ENCODE measurements around the gene IL17RB.

IL17RB gene

GRCh38 chr3:53846134-53846850, at the start of gene IL17RB, which contains the start of gene CHDH:
Gene IL17RB (plus strand): TSS chr3:53846568. CDS start chr3:53846589, 21 bp downstream.
Gene CHDH (minus strand): TSS chr3:53846419. CDS start chr3:53824008, 22,411 bp downstream.
- intact Hi-C loops (cut with DNase I), result no loop called here
- peak; percentile 32 to 92 (median 81) for DNase-seq

GRCh38 chr3:53798144-53798543, 48.2 kb upstream of the IL17RB start:
- no peak for DNase-seq
- intact Hi-C loops (cut with DNase I), result no loop called here

- no peak for DNase-seq
- intact Hi-C loops (cut with DNase I), result no loop called here
Observed at GRCh38 chr3:53799338-53799865, 47.0 kb upstream of the IL17RB start.

DNA sequence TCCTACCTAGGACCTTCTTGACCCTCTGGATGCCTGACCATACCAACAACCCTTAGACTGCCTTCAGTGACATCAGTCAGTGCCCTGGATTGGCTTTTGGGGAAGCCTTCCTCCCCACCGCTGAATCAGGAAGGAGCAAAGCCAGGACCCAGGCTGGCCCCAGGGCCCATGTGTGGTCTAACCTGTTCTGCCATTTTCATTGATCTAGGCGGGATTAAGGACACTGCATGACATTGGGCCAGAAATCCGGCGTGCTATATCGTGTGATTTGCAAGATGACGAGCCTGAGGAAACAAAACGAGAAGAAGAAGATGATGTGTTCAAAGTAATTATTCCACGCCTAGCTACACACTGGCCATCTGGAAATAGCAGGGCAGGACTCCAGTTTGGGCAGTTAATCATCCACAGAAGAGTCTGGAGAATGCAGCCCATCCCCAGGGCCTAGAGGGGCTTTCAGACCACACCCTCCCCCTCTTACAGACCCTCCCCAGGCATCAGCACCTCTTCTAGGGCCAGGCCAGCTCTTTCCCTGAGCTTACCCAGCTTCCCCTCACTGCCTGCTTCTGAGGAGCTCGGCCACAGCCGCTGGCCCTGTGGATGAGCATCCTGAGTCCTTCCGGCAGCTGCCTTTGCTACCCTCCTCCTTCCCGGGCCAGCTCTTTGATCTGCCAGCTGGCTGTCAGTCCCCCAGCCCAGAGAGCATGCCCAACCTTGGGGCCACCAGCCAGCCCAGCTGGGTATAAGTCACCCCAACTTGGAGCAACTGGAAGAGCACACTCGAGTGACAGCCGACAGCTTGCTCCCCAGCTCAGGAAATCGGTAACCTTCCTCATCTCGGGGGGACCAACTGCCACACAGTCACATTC, 46.1 kb upstream of the IL17RB start:
- peak in 1 of 42 donors; percentile 17 for DNase-seq
- intact Hi-C loops (cut with DNase I), result no loop called here

GRCh38 chr3:53801319-53801718, 45.0 kb upstream of the IL17RB start:
- DNase-seq, result peak in 2 of 42 donors; percentile 1 to 25
- intact Hi-C loops (cut with DNase I), result no loop called here

DNA sequence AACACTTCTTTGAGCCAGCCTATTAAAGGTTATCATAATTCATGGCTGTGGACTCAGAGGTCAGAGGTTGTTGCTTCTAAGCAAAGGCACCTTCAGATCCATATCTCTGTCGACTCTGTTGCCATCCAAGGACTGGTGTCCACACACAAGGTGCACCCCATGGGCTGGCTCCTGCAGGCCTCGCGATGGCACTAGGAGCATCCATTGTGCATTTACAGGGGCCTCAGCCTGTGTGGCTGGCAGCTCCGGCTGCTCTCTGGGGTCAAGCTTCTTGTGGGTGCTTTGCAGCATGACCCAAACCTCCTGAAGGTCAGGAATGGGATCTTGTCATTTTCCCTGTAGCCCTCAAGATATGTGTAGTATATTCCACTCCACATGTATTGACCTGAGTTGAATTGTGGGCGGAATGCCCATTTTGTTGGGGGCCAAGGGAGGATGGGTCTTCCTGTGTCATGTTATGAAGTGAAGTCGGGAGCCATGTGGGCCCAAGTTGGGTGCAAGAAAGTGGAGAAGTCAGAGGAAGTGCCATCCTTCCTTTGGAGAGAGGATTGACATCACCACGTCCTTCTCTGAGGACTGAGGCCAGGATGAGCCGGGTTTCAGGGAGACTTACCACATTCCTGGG, 44.0 kb upstream of the IL17RB start:
- intact Hi-C loops (cut with DNase I), result no loop called here
- DNase-seq, result peak in 3 of 42 donors; percentile 3 to 34 (median 18)

GRCh38 chr3:53803124-53803815, 43.1 kb upstream of the IL17RB start:
- peak in 2 of 42 donors; percentile 14 to 22 for DNase-seq
- intact Hi-C loops (cut with DNase I), result no loop called here

DNA sequence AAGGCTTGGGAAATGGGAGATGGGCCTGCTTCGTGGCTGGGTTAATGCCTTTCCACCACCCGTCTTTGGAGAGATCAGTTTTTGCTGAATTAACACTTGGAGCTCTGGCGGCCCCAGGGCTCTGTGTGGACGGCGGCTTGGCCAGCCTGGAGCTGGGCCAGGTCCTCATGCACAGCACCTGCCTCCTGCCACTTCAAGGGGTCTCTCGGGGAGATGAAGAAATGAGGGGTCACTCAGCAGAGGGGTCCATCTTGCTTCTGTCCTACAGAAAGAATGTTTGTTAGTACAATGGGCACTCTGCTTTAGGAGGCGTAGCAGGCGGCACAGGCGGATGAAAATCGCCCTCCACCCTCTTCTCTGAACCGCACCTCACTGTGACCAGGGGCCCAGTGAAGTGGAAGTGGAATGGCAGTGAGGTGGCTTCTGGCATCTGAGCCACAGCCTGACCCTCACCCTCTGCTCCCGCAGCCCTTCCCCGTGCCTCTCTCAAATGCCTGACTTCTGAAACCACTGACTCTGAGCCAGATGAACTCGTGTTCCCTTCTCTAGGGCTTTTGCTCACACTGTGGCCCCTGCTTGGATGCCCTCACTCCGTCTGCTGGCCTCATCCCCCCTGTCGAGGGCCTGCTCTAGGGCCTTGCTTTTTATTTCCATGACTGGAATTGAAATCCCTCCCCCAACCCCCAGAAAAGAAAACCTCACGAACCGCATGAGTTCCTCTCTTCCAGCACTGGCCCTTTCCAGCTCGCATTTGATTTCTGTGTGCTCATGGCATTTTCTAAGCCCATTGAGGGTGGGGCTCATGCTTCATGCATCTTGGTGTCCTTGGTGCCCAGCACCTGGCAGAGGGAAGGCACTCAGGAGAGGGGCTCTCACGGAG, 42.3 kb upstream of the IL17RB start:
- intact Hi-C loops (cut with DNase I), result no loop called here
- DNase-seq, result peak in 3 of 42 donors; percentile 2 to 26 (median 15)

DNA sequence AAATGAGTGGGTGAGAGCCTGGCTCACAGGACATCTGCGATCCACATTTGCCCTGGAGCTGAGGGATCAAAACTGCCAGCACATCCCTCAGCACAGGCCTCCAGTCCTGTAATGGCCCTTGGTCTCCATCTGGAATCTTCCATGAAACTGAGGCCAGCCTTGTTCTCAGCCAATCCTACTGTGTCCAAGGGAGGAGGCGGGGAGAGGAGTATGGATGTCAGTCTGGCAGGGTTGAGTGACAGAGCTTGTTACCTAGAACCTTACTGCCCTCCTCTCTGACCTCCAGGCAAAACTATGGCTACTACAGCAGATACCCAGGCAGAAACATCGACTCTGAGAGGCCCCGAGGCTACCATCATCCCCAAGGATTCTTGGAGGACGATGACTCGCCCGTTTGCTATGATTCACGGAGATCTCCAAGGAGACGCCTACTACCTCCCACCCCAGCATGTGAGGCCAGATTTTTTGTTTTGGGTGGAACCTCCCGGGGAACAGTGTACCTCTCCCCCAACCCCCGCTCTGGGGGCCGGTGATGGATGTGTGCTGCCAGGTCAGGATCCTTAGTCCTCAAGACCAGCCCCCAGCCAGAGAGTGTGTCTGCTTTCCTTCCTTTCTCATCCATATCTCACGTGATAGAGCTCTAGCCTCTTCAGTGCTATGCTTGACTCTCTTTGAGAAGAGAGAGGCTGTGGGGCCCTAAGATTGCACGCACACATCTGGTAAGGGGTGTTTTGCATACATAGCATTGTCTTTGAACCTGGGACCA, 41.5 kb upstream of the IL17RB start:
- DNase-seq, result peak in 36 of 42 donors; percentile 15 to 87 (median 57)
- intact Hi-C loops (cut with DNase I), result no loop called here

DNA sequence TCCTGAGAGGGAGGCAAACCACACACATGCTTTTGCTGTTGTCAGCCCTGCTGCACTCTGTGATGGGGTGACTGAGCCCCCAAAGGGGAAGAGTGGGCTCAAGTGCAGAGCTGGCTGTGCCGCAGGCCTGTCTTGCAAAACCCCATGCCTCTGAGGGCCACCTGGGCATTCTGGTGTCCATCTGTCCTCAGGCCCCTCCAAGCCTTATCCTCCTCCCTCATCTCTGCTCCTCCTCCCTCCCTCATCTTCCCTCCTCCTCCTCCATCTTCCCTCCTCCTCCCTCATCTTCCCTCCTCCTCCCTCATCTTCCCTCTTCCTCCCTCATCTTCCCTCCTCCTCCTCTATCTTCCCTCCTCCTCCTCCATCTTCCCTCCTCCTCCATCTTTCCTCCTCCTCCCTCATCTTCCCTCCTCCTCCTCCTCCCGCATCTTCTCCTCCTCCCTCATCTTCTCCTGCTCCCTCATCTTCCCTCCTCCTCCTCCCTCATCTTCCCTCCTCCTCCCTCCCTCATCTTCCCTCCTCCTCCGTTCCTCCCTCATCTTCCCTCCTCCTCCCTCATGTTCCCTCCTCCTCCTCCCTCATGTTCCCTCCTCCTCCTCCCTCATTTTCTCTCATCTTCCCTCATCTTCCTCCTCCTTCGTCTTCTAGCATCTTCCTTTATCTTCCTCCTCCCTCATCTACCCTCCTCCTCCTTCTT, 40.8 kb upstream of the IL17RB start:
- intact Hi-C loops (cut with DNase I), result no loop called here
- peak in 4 of 42 donors; percentile 0 to 6 (median 6) for DNase-seq

GRCh38 chr3:53806182-53807116, 39.9 kb upstream of the IL17RB start:
- peak in 5 of 42 donors; percentile 6 to 27 (median 8) for DNase-seq
- intact Hi-C loops (cut with DNase I), result no loop called here

GRCh38 chr3:53807117-53807810, 39.1 kb upstream of the IL17RB start:
- intact Hi-C loops (cut with DNase I), result no loop called here
- DNase-seq, result peak in 4 of 42 donors; percentile 1 to 8 (median 4)

GRCh38 chr3:53808496-53808895, 37.9 kb upstream of the IL17RB start:
- DNase-seq, result peak in 3 of 42 donors; percentile 0 to 9 (median 1)
- intact Hi-C loops (cut with DNase I), result no loop called here

DNA sequence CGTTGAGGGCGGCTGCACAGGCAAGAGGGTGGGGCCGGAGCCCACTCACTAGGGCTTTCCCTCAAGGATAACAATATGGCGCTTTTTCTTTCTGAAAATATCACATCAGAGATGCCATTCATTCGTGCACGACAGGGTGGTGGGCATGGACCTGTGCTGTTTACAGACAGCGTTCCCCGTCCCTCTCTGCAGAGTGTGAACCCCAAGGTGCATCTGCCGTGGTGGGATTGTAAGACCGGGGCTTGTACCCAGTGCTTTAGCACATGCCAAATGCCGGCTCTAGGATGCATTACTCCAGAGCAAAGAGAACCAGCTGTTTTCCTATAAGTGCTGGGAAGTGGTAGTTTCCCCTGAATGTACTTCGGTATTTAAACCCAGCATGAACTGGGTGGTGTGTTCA, 37.1 kb upstream of the IL17RB start:
- intact Hi-C loops (cut with DNase I), result no loop called here
- peak in 4 of 42 donors; percentile 7 to 36 (median 12) for DNase-seq
